Measurements from ENCODE around the gene EXOC2.
A peak's percentile ranks its signal among the peaks of the same experiment; 100 is the strongest.

DNA sequence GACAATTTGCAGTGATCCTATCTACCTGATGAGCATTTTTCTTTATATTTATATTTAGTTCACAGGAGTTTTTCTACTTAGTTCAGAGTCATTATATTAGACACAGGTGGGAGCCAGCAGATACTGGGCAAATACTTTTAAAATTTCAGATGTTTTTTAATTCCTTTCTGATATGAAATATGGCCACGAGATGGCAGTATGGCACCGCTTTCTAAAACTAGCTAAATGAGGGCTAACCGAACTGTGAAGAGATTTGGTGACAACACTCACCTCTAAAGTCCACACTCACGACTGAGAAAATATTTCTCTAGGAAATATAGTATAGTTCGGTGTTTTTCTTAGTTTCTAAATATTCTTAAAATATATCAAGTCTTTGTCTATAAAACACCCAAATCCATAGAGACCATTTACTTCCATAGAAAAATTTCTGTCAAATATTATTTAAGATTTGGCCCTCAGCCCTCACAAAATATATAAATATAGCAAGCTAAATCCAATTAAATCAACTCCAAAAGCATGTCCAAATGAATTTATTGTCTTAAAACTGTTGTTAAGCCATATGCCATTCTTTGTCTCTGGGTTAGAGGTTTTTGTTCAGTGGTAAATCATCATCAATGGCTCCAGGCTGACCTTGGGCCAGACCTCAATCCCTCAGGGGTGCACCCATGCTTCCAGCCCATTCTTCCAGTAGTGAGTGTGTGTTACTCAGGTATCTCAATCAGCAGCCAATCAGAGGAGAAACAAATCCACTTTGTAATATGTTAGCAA lies 99.6 kb downstream of the EXOC2 start:
- no peak for TF ChIP-seq EZH2 (IDR thresholded peaks at IDR 0.05; ENCODE audit: low read length)
- TF ChIP-seq, protein P1, sequence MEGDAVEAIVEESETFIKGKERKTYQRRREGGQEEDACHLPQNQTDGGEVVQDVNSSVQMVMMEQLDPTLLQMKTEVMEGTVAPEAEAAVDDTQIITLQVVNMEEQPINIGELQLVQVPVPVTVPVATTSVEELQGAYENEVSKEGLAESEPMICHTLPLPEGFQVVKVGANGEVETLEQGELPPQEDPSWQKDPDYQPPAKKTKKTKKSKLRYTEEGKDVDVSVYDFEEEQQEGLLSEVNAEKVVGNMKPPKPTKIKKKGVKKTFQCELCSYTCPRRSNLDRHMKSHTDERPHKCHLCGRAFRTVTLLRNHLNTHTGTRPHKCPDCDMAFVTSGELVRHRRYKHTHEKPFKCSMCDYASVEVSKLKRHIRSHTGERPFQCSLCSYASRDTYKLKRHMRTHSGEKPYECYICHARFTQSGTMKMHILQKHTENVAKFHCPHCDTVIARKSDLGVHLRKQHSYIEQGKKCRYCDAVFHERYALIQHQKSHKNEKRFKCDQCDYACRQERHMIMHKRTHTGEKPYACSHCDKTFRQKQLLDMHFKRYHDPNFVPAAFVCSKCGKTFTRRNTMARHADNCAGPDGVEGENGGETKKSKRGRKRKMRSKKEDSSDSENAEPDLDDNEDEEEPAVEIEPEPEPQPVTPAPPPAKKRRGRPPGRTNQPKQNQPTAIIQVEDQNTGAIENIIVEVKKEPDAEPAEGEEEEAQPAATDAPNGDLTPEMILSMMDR (optimal IDR thresholded peaks at IDR 0.05 in 1 of 3, IDR thresholded peaks at IDR 0.05 in 1 of 3, conservative IDR thresholded peaks at IDR 0.05 in 1 of 3; ENCODE audit: extremely low read depth in 1 of 3, insufficient read depth in 2 of 3, low read length in 3 of 3), result peak; percentile 32 to 44 (median 43)

All from keratinocyte (primary cell).